Right renal cortex interstitium (tissue), 3 donors: Measurements from ENCODE around the gene SLC6A17. TPM values are rescaled to one million over a fixed set of nuclear protein-coding genes. Genes with fewer than 3 reads are reported as not detected.

Experiments used
- DNase-seq, 3 donors: peaks; one replicate each; pipeline ENCODE4 v3.0.0-alpha.2; 2013; ENCODE audit warnings: low read depth in 3 of 3, low spot score in 2 of 3
- polyA plus RNA-seq, 3 donors: library from polyadenylated mRNA; unstranded; fragments of 120-200 nt; gene quantifications; one replicate each; pipeline ENCODE4 v1.2.1, GENCODE V29; 2013; ENCODE audit not compliant: insufficient read length in 3 of 3

Gene SLC6A17
- polyA plus RNA-seq, 3 donors: 0.79 to 0.89 (median 0.83) TPM

GRCh38 chr1:110170766-110171733 lies 20.8 kb downstream of the SLC6A17 start:
- DNase-seq: no peak

- DNase-seq: no peak
Observed at GRCh38 chr1:110172001-110172400, 21.7 kb downstream of the SLC6A17 start.

GRCh38 chr1:110173466-110174105 lies 23.3 kb downstream of the SLC6A17 start:
- DNase-seq: no peak

- DNase-seq: no peak
Observed at GRCh38 chr1:110174961-110175360, 24.7 kb downstream of the SLC6A17 start.

- DNase-seq: no peak
Observed at GRCh38 chr1:110176299-110176956, 26.1 kb downstream of the SLC6A17 start.

- no peak for DNase-seq
Observed at GRCh38 chr1:110177775-110178174, 27.5 kb downstream of the SLC6A17 start.

GRCh38 chr1:110183642-110184167 lies 33.4 kb downstream of the SLC6A17 start:
- DNase-seq: no peak

- no peak for DNase-seq
Observed at GRCh38 chr1:110184446-110184845, 34.2 kb downstream of the SLC6A17 start.

GRCh38 chr1:110185181-110185580 lies 34.9 kb downstream of the SLC6A17 start:
- no peak for DNase-seq

- DNase-seq: no peak
Observed at GRCh38 chr1:110186558-110186957, 36.3 kb downstream of the SLC6A17 start.

- no peak for DNase-seq
Observed at GRCh38 chr1:110187139-110187890, 37.0 kb downstream of the SLC6A17 start.

GRCh38 chr1:110188035-110188618 lies 37.8 kb downstream of the SLC6A17 start:
- no peak for DNase-seq

GRCh38 chr1:110189181-110189580 lies 38.9 kb downstream of the SLC6A17 start:
- no peak for DNase-seq

GRCh38 chr1:110190282-110190929 lies 40.1 kb downstream of the SLC6A17 start:
- no peak for DNase-seq

- DNase-seq: no peak
Observed at GRCh38 chr1:110192541-110192940, 42.2 kb downstream of the SLC6A17 start.

GRCh38 chr1:110195196-110195595 lies 44.9 kb downstream of the SLC6A17 start:
- no peak for DNase-seq

- DNase-seq: no peak
Observed at GRCh38 chr1:110196917-110197765, 46.8 kb downstream of the SLC6A17 start.

GRCh38 chr1:110197905-110198629 lies 47.8 kb downstream of the SLC6A17 start:
- DNase-seq: no peak
